Lower lobe of right lung (tissue), 2 donors: ENCODE results near the gene PHF5A. TPM values are rescaled to one million over a fixed set of nuclear protein-coding genes. Genes with fewer than 3 reads are reported as not detected.

ENCODE experiments used
- ATAC-seq, 2 donors: fragments of 200-7000 bp; cut with Tn5 transposase; one replicate each; pipeline ENCODE4 v1.9.1; 2020 to 2022; ENCODE audit warnings: mild to moderate bottlenecking in 2 of 2, moderate library complexity in 2 of 2
- DNase-seq: peaks from one replicate; pipeline ENCODE4 v3.0.0-alpha.2; 2020
- H3K27ac ChIP-seq: fragments of 200-600 bp; one replicate; pipeline ENCODE4 v1.8.0; 2022
- H3K27me3 ChIP-seq: fragments of 200-600 bp; one replicate; pipeline ENCODE4 v1.8.0; 2022; ENCODE audit warnings: low read depth
- H3K36me3 ChIP-seq: fragments of 200-600 bp; one replicate; pipeline ENCODE4 v1.8.0; 2022; ENCODE audit warnings: mild to moderate bottlenecking
- H3K4me1 ChIP-seq: fragments of 200-600 bp; one replicate; pipeline ENCODE4 v1.8.0; 2022
- H3K4me3 ChIP-seq: fragments of 200-600 bp; one replicate; pipeline ENCODE4 v1.8.0; 2022; ENCODE audit warnings: mild to moderate bottlenecking
- H3K9me3 ChIP-seq: fragments of 200-600 bp; one replicate; pipeline ENCODE4 v1.8.0; 2022
- CTCF ChIP-seq: fragments of 200-600 bp; IDR thresholded peaks from one replicate; pipeline ENCODE4 v1.8.0; 2022; ENCODE audit warnings: antibody characterized with exemption, mild to moderate bottlenecking
- intact Hi-C: fragments of 100-400 bp; cut with DNase I; formaldehyde crosslinking; loops from one replicate; pipeline ENCODE4 v1.11.0; 2022
- total RNA-seq: library from RNA; stranded (reverse); fragmentation: NEBNext Ultra II Directional; extraction: Animal tissue kit (Norgen Biotek cat#: 25700); gene quantifications from one replicate; pipeline ENCODE4 v1.2.1, GENCODE V29; 2021
- donor health status: DM: no; HTN: yes; CAD: no; lungs with severe emphysema.

The PHF5A gene
- total RNA-seq, 1 donor from 2014 or later: 31.1 TPM

GRCh38 chr22:41411021-41411851, 57.3 kb downstream of the PHF5A start:
- Histone ChIP-seq H3K27ac (peak overlapping the region; percentile 99), H3K36me3 (no peaks in the 10 kb centered on the region), H3K27me3 (no peaks in the 10 kb centered on the region), H3K4me3 (no peak overlapping the region), H3K4me1 (peaks cover 49% of the 10 kb centered on the region), H3K9me3 (no peaks in the 10 kb centered on the region)
- no peak for TF ChIP-seq CTCF
- no peak for ATAC-seq
- DNase-seq: no peak
- intact Hi-C loops: no loop called here

GRCh38 chr22:41410311-41410751, 58.2 kb downstream of the PHF5A start:
- Histone ChIP-seq H3K27ac (peak overlapping the region; percentile 99), H3K9me3 (no peaks in the 10 kb centered on the region), H3K4me3 (no peak overlapping the region), H3K27me3 (no peaks in the 10 kb centered on the region), H3K4me1 (peaks cover 43% of the 10 kb centered on the region), H3K36me3 (no peaks in the 10 kb centered on the region)
- TF ChIP-seq CTCF: no peak
- peak; percentile 86 for DNase-seq
- ATAC-seq: peak; percentile 64 to 72
- intact Hi-C loops: no loop called here

Other genes starting within 250 kb of the PHF5A start
- gene CHADL, start 227.8 kb downstream of the PHF5A start, total RNA-seq: 3.6 TPM
- 43.8 TPM for gene RANGAP1, start 182.5 kb downstream of the PHF5A start, total RNA-seq
- gene ZC3H7B, start 167.2 kb downstream of the PHF5A start, total RNA-seq: 63.1 TPM
- 29.7 TPM for gene TEF, start 86.8 kb downstream of the PHF5A start, total RNA-seq
- 49.0 TPM for gene TOB2, start 21.9 kb downstream of the PHF5A start, total RNA-seq
- gene ACO2, start 425 bp upstream of the PHF5A start, total RNA-seq: 77.7 TPM
- 39.0 TPM for gene POLR3H, start 75.8 kb upstream of the PHF5A start, total RNA-seq
- 2.4 TPM for gene CSDC2, start 92.3 kb upstream of the PHF5A start, total RNA-seq
- 47.3 TPM for gene PMM1, start 121.1 kb upstream of the PHF5A start, total RNA-seq
- gene DESI1, start 152.4 kb upstream of the PHF5A start, total RNA-seq: 26.1 TPM
- 162 TPM for gene XRCC6, start 152.6 kb upstream of the PHF5A start, total RNA-seq
- 95.9 TPM for gene SNU13, start 220.2 kb upstream of the PHF5A start, total RNA-seq
- 4.3 TPM for gene MEI1, start 230.8 kb upstream of the PHF5A start, total RNA-seq